ENCODE measurements around the gene ESRRG.

DNA sequence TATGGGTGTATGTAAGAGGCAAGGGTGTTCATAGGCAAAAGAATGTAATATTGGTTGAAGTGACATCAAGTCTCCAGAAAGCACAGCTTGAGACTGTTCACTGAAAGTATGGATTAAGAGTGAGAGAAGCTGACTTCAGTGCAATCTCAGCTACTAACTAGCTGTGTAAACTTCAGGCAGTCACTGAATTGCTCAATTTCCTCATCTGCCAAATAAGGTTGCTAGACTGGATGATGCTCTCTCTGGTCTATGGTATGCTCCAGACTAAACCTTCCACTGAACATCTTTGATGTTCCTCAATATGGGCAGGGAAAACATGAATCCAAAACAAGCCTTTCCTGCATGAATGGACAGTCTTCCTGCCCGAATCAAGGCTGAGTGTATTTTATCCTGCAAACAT, 188.2 kb downstream of the ESRRG start:
- TF ChIP-seq, protein P1, sequence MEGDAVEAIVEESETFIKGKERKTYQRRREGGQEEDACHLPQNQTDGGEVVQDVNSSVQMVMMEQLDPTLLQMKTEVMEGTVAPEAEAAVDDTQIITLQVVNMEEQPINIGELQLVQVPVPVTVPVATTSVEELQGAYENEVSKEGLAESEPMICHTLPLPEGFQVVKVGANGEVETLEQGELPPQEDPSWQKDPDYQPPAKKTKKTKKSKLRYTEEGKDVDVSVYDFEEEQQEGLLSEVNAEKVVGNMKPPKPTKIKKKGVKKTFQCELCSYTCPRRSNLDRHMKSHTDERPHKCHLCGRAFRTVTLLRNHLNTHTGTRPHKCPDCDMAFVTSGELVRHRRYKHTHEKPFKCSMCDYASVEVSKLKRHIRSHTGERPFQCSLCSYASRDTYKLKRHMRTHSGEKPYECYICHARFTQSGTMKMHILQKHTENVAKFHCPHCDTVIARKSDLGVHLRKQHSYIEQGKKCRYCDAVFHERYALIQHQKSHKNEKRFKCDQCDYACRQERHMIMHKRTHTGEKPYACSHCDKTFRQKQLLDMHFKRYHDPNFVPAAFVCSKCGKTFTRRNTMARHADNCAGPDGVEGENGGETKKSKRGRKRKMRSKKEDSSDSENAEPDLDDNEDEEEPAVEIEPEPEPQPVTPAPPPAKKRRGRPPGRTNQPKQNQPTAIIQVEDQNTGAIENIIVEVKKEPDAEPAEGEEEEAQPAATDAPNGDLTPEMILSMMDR (IDR thresholded peaks at IDR 0.05), result no peak
- TF ChIP-seq POLR2A (IDR thresholded peaks at IDR 0.05), result no peak
